Measurements from ENCODE around the gene AAR2. TPM values are rescaled to one million over a fixed set of nuclear protein-coding genes. Genes with fewer than 3 reads are reported as not detected.

Gene AAR2
- total RNA-seq, 4 donors from 2014 or later, result 25.5 to 33.3 (median 29.9) TPM

DNA sequence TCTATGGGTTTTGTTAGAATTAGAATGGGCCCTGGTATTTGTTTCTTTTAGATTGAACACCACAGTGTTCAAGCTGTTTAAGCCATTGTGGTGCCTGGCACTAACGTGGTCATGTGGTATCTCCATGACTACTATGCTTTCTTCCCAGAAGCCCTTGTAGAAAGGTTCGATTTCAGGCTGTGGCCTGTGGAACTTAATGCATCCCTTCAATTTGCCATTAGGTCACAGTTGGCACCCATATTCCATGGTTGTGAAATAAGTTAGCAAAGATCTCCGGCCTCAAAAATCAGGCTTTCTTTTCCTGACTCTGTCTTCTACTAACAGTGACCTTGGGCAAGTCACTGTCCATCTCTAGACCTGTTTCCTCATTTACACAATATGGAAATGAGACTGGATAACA is 31.3 kb upstream of the AAR2 start:
- no peak for DNase-seq
- no peaks in the 10 kb centered on the region for H3K9me3 ChIP-seq
- TF ChIP-seq CTCF (IDR thresholded peaks at IDR 0.05) (no peak), POLR2A (IDR thresholded peaks at IDR 0.05) (no peak)
- intact Hi-C loops (cut with DNase I), result loop anchor here (5.0 kb wide), 1 partner anchor 227 kb away; no protein-coding TSS in a partner anchor
- no peak overlapping the region for H3K27ac ChIP-seq
- no peaks in the 10 kb centered on the region for H3K27me3 ChIP-seq
- WGBS, 2 donors, result 83 to 95% methylated on average over 3 of the region's 3 CpGs
- no peak overlapping the region for H3K4me3 ChIP-seq (replicated peaks in 1 of 3)
- peaks cover 4 to 7% of the 10 kb centered on the region in 2 donors for H3K36me3 ChIP-seq
- H3K4me1 ChIP-seq, result peaks cover 0 to 6% of the 10 kb centered on the region in 2 donors

DNA sequence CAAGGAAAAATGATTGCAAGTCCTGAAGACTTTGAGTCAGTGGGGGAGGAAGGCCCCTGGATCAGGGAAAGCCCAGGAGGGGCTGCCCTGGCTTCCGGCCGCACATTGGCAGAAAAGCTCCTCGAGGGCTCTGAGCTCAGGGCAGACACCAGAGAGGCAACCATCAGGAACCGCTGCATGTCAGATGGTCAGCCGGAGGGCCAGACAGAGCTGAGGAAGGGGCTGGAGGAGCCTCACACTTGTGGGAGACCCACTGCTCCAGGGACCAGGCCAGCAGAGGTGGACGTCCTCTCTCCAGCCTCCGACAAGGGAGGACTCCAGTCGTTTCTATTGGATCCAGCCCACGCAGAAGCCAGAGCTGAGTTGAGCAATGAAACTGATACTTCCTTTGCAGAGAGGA is 30.2 kb upstream of the AAR2 start:
- Histone ChIP-seq H3K4me3 (replicated peaks in 1 of 3) (no peak overlapping the region), H3K27me3 (no peaks in the 10 kb centered on the region), H3K27ac (no peak overlapping the region), H3K4me1 (peaks cover 0 to 6% of the 10 kb centered on the region in 2 donors), H3K36me3 (peaks cover 4 to 7% of the 10 kb centered on the region in 2 donors), H3K9me3 (no peaks in the 10 kb centered on the region)
- TF ChIP-seq CTCF (IDR thresholded peaks at IDR 0.05), result no peak
- DNase-seq, result no peak
- intact Hi-C loops (cut with DNase I), result loop anchor here (5.0 kb wide), 1 partner anchor 226 kb away; no protein-coding TSS in a partner anchor
- 80 to 87% methylated on average over 8 to 9 of the region's 9 CpGs for WGBS, 2 donors

DNA sequence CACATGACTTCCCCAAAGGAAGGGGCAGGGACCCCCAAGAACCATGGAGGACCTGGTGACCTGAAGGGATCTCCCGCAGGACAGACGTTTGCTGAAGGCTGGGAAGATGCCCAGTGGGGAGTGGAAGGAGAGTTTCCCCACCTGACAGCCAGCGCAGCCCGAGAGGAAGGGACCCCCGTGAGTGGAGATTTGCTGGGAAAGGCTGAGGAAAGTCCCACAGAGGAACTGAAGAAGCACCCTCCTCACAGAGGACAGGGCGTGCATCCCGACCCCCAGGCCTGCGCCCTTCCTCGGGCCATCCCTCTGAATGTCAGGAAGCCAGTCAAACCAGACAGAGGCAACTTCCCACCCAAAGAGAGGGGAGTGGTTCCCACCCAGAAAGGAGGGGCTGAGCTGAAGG is 29.6 kb upstream of the AAR2 start:
- Histone ChIP-seq H3K27ac (no peak overlapping the region), H3K4me3 (replicated peaks in 1 of 3) (no peak overlapping the region), H3K27me3 (no peaks in the 10 kb centered on the region), H3K36me3 (peaks cover 4 to 7% of the 10 kb centered on the region in 2 donors), H3K9me3 (no peaks in the 10 kb centered on the region), H3K4me1 (peaks cover 0 to 6% of the 10 kb centered on the region in 2 donors)
- intact Hi-C loops (cut with DNase I), result loop anchor here (5.0 kb wide), 1 partner anchor 226 kb away; no protein-coding TSS in a partner anchor
- no peak for DNase-seq
- no peak for TF ChIP-seq CTCF (IDR thresholded peaks at IDR 0.05)
- TF ChIP-seq POLR2A (IDR thresholded peaks at IDR 0.05), result no peak
- 91 to 92% methylated on average over 9 of the region's 9 CpGs for WGBS, 2 donors

- 85 to 93% methylated on average over 9 to 11 of the region's 11 CpGs for WGBS, 2 donors
- intact Hi-C loops (cut with DNase I), result loop anchor here (5.0 kb wide), 1 partner anchor 225 kb away; no protein-coding TSS in a partner anchor
- H3K4me3 ChIP-seq (replicated peaks in 1 of 3), result no peak overlapping the region
These were observed 28.7 kb upstream of the AAR2 start for GRCh38 chr20:36207602-36208001.

More at GRCh38 chr20:36207602-36208001, 28.7 kb upstream of the AAR2 start:
- Histone ChIP-seq H3K27ac (no peak overlapping the region), H3K27me3 (no peaks in the 10 kb centered on the region), H3K36me3 (peaks cover 4 to 12% of the 10 kb centered on the region in 2 donors), H3K4me1 (peaks cover 0 to 6% of the 10 kb centered on the region in 2 donors), H3K9me3 (no peaks in the 10 kb centered on the region)
- no peak for DNase-seq
- no peak for TF ChIP-seq POLR2A (IDR thresholded peaks at IDR 0.05)
- no peak for TF ChIP-seq CTCF (IDR thresholded peaks at IDR 0.05)
